Measurements from ENCODE around the gene INCENP.

INCENP gene

DNA sequence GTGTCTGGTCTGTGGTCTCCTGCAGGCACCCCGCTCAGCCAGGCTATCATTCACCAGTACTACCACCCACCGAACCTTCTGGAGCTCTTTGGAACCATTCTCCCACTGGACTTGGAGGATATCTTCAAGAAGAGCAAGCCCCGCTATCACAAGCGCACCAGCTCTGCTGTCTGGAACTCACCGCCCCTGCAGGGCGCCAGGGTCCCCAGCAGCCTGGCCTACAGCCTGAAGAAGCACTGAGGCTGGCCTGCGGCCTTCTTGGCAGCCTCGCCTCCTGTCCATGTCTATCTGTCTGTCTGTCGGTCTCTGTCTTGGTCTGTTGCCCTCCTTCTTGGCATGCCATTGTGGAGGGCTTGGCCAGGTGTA lies 27.9 kb downstream of the INCENP start (continued):
- TF ChIP-seq ZNF132 (tag by site-specific recombination; IDR thresholded peaks at IDR 0.05; ENCODE audit: borderline replicate concordance) (no peak), ZNF48 (tag by site-specific recombination; IDR thresholded peaks at IDR 0.05) (no peak)

DNA sequence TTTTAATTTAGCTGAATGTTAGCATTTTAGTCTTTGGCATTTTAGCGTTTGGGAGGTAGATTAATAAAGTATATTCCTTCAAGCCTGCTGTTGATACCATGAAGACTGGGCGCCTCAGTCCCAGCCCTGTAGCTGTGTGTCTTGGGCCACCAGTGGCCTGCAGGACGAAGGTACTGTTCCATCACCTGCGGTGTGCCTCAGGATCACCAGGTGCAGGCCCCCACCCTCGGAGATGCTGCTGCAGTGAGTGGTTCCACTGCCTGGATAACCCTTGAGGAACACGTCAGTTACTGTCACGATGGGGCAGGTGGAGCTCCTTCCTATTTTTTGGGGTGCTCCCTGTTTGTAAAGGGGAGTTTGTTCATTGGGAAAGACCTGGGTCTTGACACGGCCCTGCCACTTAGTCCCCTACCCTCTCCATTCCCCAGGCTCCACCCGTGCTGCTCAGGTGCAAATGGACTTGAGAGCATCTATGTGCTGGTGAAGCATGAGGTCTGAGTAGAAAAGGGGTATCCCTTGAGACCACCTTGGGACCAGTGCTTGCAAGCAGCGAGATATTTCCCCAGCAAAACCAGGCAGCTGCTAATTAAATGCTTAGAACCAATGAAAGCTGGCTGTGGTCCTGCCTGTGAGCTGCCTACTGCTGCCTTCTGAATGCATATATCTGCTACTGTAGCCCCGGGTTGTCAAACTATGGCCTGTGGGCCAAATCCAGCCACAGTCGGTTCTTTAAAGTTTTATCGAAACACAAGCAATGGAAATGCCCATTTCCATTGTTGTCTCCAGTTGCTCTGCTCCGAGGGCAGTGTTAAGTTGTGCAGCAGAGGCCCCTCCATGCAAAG lies 28.7 kb downstream of the INCENP start:
- no peaks in the 10 kb centered on the region for H3K9me3 ChIP-seq (ENCODE audit: control insufficient read depth, insufficient read depth, low read depth, low read length)
- no peak overlapping the region for H3K4me3 ChIP-seq (ENCODE audit: low read depth, low read length)
- ChIA-PET POLR2A (no interaction called here), CTCF (interaction anchor here (1.0 kb wide), 1 partner anchor 324 kb away, joined by 3 read pairs; no protein-coding TSS in a partner anchor)
- H3K27ac ChIP-seq (ENCODE audit: extremely low read depth, low read depth, low read length): no peak overlapping the region
- H3K36me3 ChIP-seq (ENCODE audit: control insufficient read depth in 2 of 2, insufficient read depth in 1 of 2, low read length in 2 of 2): peaks cover 0 to 58% of the 10 kb centered on the region in 2 experiments; a peak in 1 of 3 replicates
- TF ChIP-seq ZNF776 (tag by site-specific recombination; IDR thresholded peaks at IDR 0.05; ENCODE audit: borderline replicate concordance): no peak
- no peak for TF ChIP-seq ZNF184 (tag by site-specific recombination; IDR thresholded peaks at IDR 0.05)
- TF ChIP-seq ZNF157 (tag by site-specific recombination; IDR thresholded peaks at IDR 0.05): no peak
- TF ChIP-seq ZNF423 (tag by site-specific recombination; IDR thresholded peaks at IDR 0.05): no peak
- no peak for TF ChIP-seq ZNF677 (tag by site-specific recombination; IDR thresholded peaks at IDR 0.05)
- TF ChIP-seq ZNF16 (tag by site-specific recombination; IDR thresholded peaks at IDR 0.05; ENCODE audit: low read depth): no peak
- TF ChIP-seq, protein P1, sequence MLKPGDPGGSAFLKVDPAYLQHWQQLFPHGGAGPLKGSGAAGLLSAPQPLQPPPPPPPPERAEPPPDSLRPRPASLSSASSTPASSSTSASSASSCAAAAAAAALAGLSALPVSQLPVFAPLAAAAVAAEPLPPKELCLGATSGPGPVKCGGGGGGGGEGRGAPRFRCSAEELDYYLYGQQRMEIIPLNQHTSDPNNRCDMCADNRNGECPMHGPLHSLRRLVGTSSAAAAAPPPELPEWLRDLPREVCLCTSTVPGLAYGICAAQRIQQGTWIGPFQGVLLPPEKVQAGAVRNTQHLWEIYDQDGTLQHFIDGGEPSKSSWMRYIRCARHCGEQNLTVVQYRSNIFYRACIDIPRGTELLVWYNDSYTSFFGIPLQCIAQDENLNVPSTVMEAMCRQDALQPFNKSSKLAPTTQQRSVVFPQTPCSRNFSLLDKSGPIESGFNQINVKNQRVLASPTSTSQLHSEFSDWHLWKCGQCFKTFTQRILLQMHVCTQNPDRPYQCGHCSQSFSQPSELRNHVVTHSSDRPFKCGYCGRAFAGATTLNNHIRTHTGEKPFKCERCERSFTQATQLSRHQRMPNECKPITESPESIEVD (tag by site-specific recombination; IDR thresholded peaks at IDR 0.05): no peak
- no peak for TF ChIP-seq ZNF624 (tag by site-specific recombination; IDR thresholded peaks at IDR 0.05)
- no peak for TF ChIP-seq ZFHX2 (tag by site-specific recombination; conservative IDR thresholded peaks at IDR 0.05)
- no peak for TF ChIP-seq KLF8 (tag by site-specific recombination; IDR thresholded peaks at IDR 0.05)
- no peaks in the 10 kb centered on the region for H3K4me1 ChIP-seq (ENCODE audit: control insufficient read depth, insufficient read depth, low read length)

DNA sequence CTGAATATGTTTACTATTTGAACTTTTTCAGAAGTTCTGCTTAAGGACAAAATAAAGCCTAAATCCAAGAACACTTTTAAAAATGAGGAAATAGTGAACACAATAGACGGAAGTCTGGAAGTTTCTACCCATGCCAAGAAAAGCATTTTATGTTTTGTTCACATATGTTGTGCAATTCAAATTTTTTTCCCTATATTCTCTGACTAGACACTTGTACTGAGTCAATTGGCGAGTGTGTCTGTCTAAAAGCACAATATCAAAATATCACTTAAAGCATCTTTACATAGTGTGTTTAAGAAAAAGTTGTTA lies 29.2 kb downstream of the INCENP start:
- TF ChIP-seq BCL11B (tag by site-specific recombination; IDR thresholded peaks at IDR 0.05; ENCODE audit: low read depth) (no peak), ZNF791 (tag by site-specific recombination; IDR thresholded peaks at IDR 0.05) (no peak), ZNF510 (tag by site-specific recombination; IDR thresholded peaks at IDR 0.05; ENCODE audit: insufficient replicate concordance) (no peak), EGR2 (tag by site-specific recombination; IDR thresholded peaks at IDR 0.05; ENCODE audit: low read depth) (no peak), ZNF366 (tag by site-specific recombination; conservative IDR thresholded peaks at IDR 0.05) (no peak), MZF1 (tag by site-specific recombination; IDR thresholded peaks at IDR 0.05; ENCODE audit: borderline replicate concordance) (no peak)
- TF ChIP-seq, protein P2, sequence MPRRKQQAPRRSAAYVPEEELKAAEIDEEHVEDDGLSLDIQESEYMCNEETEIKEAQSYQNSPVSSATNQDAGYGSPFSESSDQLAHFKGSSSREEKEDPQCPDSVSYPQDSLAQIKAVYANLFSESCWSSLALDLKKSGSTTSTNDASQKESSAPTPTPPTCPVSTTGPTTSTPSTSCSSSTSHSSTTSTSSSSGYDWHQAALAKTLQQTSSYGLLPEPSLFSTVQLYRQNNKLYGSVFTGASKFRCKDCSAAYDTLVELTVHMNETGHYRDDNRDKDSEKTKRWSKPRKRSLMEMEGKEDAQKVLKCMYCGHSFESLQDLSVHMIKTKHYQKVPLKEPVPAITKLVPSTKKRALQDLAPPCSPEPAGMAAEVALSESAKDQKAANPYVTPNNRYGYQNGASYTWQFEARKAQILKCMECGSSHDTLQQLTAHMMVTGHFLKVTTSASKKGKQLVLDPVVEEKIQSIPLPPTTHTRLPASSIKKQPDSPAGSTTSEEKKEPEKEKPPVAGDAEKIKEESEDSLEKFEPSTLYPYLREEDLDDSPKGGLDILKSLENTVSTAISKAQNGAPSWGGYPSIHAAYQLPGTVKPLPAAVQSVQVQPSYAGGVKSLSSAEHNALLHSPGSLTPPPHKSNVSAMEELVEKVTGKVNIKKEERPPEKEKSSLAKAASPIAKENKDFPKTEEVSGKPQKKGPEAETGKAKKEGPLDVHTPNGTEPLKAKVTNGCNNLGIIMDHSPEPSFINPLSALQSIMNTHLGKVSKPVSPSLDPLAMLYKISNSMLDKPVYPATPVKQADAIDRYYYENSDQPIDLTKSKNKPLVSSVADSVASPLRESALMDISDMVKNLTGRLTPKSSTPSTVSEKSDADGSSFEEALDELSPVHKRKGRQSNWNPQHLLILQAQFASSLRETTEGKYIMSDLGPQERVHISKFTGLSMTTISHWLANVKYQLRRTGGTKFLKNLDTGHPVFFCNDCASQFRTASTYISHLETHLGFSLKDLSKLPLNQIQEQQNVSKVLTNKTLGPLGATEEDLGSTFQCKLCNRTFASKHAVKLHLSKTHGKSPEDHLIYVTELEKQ (tag by site-specific recombination; IDR thresholded peaks at IDR 0.05; ENCODE audit: borderline replicate concordance): no peak
- Histone ChIP-seq H3K36me3 (ENCODE audit: control insufficient read depth in 2 of 2, insufficient read depth in 1 of 2, low read length in 2 of 2) (peaks cover 0 to 53% of the 10 kb centered on the region in 2 experiments; a peak in 1 of 3 replicates), H3K4me3 (ENCODE audit: low read depth, low read length) (no peak overlapping the region), H3K4me1 (ENCODE audit: control insufficient read depth, insufficient read depth, low read length) (no peaks in the 10 kb centered on the region), H3K27ac (ENCODE audit: extremely low read depth, low read depth, low read length) (no peak overlapping the region), H3K9me3 (ENCODE audit: control insufficient read depth, insufficient read depth, low read depth, low read length) (no peaks in the 10 kb centered on the region)
- ChIA-PET CTCF (interaction anchor here (0.6 kb wide), 1 partner anchor 36 kb away, joined by 3 read pairs; no protein-coding TSS in a partner anchor), POLR2A (no interaction called here)
